Spleen (tissue), 11 donors: ENCODE results near the gene CAPRIN2. TPM values are rescaled to one million over a fixed set of nuclear protein-coding genes. Genes with fewer than 3 reads are reported as not detected.

Source experiments
- DNase-seq: peaks from one replicate; pipeline ENCODE4 v3.0.0-alpha.2; 2020
- H3K27ac ChIP-seq, 8 donors: fragments of 200-600 bp; sonication (generic) in 7 of 8; 1 replicate in 4 of 8; 2 replicates in 4 of 8; pipeline versions ENCODE4 v1.5.0 to v1.8.0; 2016 to 2021; ENCODE audit warnings: inconsistent platforms in 4 of 8, mild to moderate bottlenecking in 4 of 8, moderate library complexity in 1 of 8
- H3K27me3 ChIP-seq, 7 donors: fragments of 200-600 bp; sonication (generic) in 6 of 7; replicated peaks in 1 of 7; 1 replicate in 4 of 7; 2 replicates in 3 of 7; pipeline versions ENCODE4 v1.5.0 to v1.8.0; 2016 to 2021; ENCODE audit warnings: inconsistent platforms in 3 of 7, mild to moderate bottlenecking in 1 of 7
- H3K36me3 ChIP-seq, 6 donors: fragments of 200-600 bp; sonication (generic) in 5 of 6; 1 replicate in 4 of 6; 2 replicates in 2 of 6; pipeline versions ENCODE4 v1.5.0 to v1.8.0; 2016 to 2021; ENCODE audit warnings: inconsistent platforms in 2 of 6
- H3K4me1 ChIP-seq, 6 donors: fragments of 200-600 bp; sonication (generic) in 5 of 6; 1 replicate in 3 of 6; 2 replicates in 3 of 6; pipeline versions ENCODE4 v1.5.0 to v1.8.0; 2016 to 2021; ENCODE audit warnings: inconsistent platforms in 3 of 6
- H3K4me3 ChIP-seq, 8 donors: fragments of 200-600 bp; sonication (generic) in 7 of 8; 1 replicate in 4 of 8; 2 replicates in 4 of 8; pipeline versions ENCODE4 v1.5.0 to v1.8.0; 2016 to 2021; ENCODE audit warnings: inconsistent platforms in 4 of 8, mild to moderate bottlenecking in 4 of 8, moderate library complexity in 2 of 8
- H3K9me3 ChIP-seq, 8 donors: fragments of 200-600 bp; sonication (generic) in 7 of 8; 1 replicate in 4 of 8; 2 replicates in 4 of 8; pipeline versions ENCODE4 v1.5.0 to v1.8.0; 2016 to 2021; ENCODE audit warnings: inconsistent platforms in 4 of 8
- CTCF ChIP-seq, 11 experiments: fragments of 200-600 bp in 7 of 11; fragments of 450-650 bp in 4 of 11; sonication (generic) in 4 of 11; IDR thresholded peaks in 8 of 11; conservative IDR thresholded peaks in 3 of 11; 1 replicate in 7 of 11; 2 replicates in 4 of 11; pipeline versions ENCODE4 v1.4.0 to v1.8.0; 2016 to 2021; ENCODE audit warnings: antibody characterized with exemption in 11 of 11, inconsistent platforms in 4 of 11, mild to moderate bottlenecking in 1 of 11
- POLR2A ChIP-seq, 3 donors: fragments of 450-650 bp; IDR thresholded peaks; one replicate each; pipeline ENCODE4 v1.5.1; 2017; ENCODE audit warnings: antibody characterized with exemption in 3 of 3, mild to moderate bottlenecking in 1 of 3
- POLR2AphosphoS5 ChIP-seq, 3 donors: sonication (generic); formaldehyde crosslinking; IDR thresholded peaks; one replicate each; pipeline ENCODE4 v1.5.1; 2017; ENCODE audit warnings: antibody characterized with exemption in 3 of 3
- WGBS, 5 donors: extraction: QIAGEN DNeasy Blood & Tissue Kit in 3 of 5; methylation state at CpG; one replicate each; pipeline versions ENCODE4 v1.1.5 to v1.1.7; 2013 to 2018; 5-methylcytosine and 5-hydroxymethylcytosine counted together
- intact Hi-C: fragments of 100-400 bp; cut with DNase I; formaldehyde crosslinking; loops from one replicate; pipeline ENCODE4 v1.15.0; 2023; ENCODE audit warnings: low total_unique reads
- polyA plus RNA-seq, 3 donors: library from polyadenylated mRNA; stranded (reverse); fragments of 200-250 nt; gene quantifications; one replicate each; pipeline ENCODE4 v1.2.1, GENCODE V29; 2013
- total RNA-seq, 7 donors: library from RNA; depleted of rRNA in 3 of 7; stranded (reverse); fragments of >200 nt in 3 of 7; fragmentation: NEBNext Ultra II Directional in 4 of 7; extraction: Animal tissue kit (Norgen Biotek cat#: 25700) in 4 of 7; gene quantifications; one replicate each; pipeline versions ENCODE4 v1.1.0 to v1.2.1, GENCODE V29; 2016 to 2021
- donor health status: healthy with polysubstance abuse.
- donor health status: DM: no; HTN: no; CAD: no; lungs with moderate emphysema.
- donor health status: DM: no; HTN: no; CAD: no.
- donor health status: Bipolar disorder and iron deficiency.
- donor health status: healthy.
- donor health status: DM: no; HTN: no; CAD: no.
- donor health status: DM: yes; HTN: yes; CAD: no.

Gene CAPRIN2
- total and polyA plus RNA-seq, 10 donors: 11.4 to 54.5 (median 25.5) TPM

GRCh38 chr12:30763053-30763452, 8.3 kb upstream of the CAPRIN2 start:
- DNase-seq: no peak
- H3K9me3 ChIP-seq: peaks cover 0 to 8% (median 0%) of the 10 kb centered on the region in 8 donors

DNA sequence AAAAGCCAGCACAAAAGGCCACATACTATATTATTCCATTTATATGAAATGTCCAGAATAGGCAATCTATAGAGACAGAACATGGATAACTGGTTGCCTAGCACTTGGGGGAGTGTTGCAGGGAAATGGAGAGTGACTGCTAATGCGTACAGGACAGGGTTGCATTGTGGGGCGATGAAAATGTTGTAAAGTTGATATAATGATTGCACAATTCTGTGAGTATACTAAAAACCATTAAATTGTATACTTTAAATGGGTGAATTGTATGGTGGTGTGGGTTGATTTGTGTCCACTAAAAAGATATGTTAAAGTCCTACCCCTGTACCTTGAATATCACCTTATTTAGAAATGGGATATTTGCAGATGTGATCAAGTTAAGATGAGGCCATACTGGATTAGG, 7.0 kb upstream of the CAPRIN2 start:
- intact Hi-C loops: no loop called here
- H3K4me1 ChIP-seq: no peaks in the 10 kb centered on the region
- whole genome bisulfite sequencing, 5 donors: 93 to 98% (median 96%) methylated on average over 2 of the region's 2 CpGs
- no peak for TF ChIP-seq POLR2A (IDR thresholded peaks at IDR 0.05)
- no peak for TF ChIP-seq POLR2AphosphoS5 (IDR thresholded peaks at IDR 0.05)
- TF ChIP-seq CTCF (IDR thresholded peaks at IDR 0.05 in 8 of 11, conservative IDR thresholded peaks at IDR 0.05 in 3 of 11): no peak
- no peak overlapping the region for H3K4me3 ChIP-seq
- H3K27me3 ChIP-seq: no peaks in the 10 kb centered on the region
- peaks cover 0 to 8% (median 0%) of the 10 kb centered on the region in 8 donors for H3K9me3 ChIP-seq
- no peak for DNase-seq
- no peak overlapping the region for H3K27ac ChIP-seq
- H3K36me3 ChIP-seq: no peaks in the 10 kb centered on the region

More at GRCh38 chr12:30763053-30763452, 8.3 kb upstream of the CAPRIN2 start:
- no peak overlapping the region for H3K4me3 ChIP-seq
- TF ChIP-seq CTCF (IDR thresholded peaks at IDR 0.05 in 8 of 11, conservative IDR thresholded peaks at IDR 0.05 in 3 of 11) (no peak), POLR2AphosphoS5 (IDR thresholded peaks at IDR 0.05) (no peak), POLR2A (IDR thresholded peaks at IDR 0.05) (no peak)
- 94 to 97% (median 95%) methylated on average over 3 of the region's 3 CpGs for whole genome bisulfite sequencing, 5 donors
- H3K4me1 ChIP-seq: no peaks in the 10 kb centered on the region
- no peak overlapping the region for H3K27ac ChIP-seq
- no peaks in the 10 kb centered on the region for H3K36me3 ChIP-seq
- H3K27me3 ChIP-seq: no peaks in the 10 kb centered on the region
- intact Hi-C loops: no loop called here

- 65 to 87% (median 70%) methylated on average over 4 of the region's 4 CpGs for WGBS, 5 donors
- H3K4me1 ChIP-seq: peaks cover 9 to 24% (median 20%) of the 10 kb centered on the region in 6 donors
- TF ChIP-seq CTCF (IDR thresholded peaks at IDR 0.05 in 8 of 11, conservative IDR thresholded peaks at IDR 0.05 in 3 of 11) (no peak), POLR2AphosphoS5 (IDR thresholded peaks at IDR 0.05) (no peak), POLR2A (IDR thresholded peaks at IDR 0.05) (no peak)
- no peaks in the 10 kb centered on the region for H3K36me3 ChIP-seq
- H3K27me3 ChIP-seq: no peaks in the 10 kb centered on the region
- peaks cover 0 to 8% (median 0%) of the 10 kb centered on the region in 8 donors for H3K9me3 ChIP-seq
- no peak overlapping the region for H3K27ac ChIP-seq
- no peak overlapping the region for H3K4me3 ChIP-seq
- intact Hi-C loops: no loop called here
- DNase-seq: no peak
Observed at GRCh38 chr12:30757316-30757715, 2.6 kb upstream of the CAPRIN2 start.

- 92 to 99% (median 94%) methylated on average over 10 of the region's 10 CpGs for WGBS, 5 donors
- H3K27me3 ChIP-seq: no peaks in the 10 kb centered on the region
- intact Hi-C loops: no loop called here
- DNase-seq: no peak
- peak overlapping the region in 1 of 8 donors; percentile 89 for H3K27ac ChIP-seq
- H3K9me3 ChIP-seq: peaks cover 0 to 6% (median 0%) of the 10 kb centered on the region in 8 donors
- no peaks in the 10 kb centered on the region for H3K36me3 ChIP-seq
- no peak overlapping the region for H3K4me3 ChIP-seq
- H3K4me1 ChIP-seq: peaks cover 9 to 29% (median 20%) of the 10 kb centered on the region in 6 donors
- TF ChIP-seq POLR2AphosphoS5 (IDR thresholded peaks at IDR 0.05): no peak
- no peak for TF ChIP-seq POLR2A (IDR thresholded peaks at IDR 0.05)
- no peak for TF ChIP-seq CTCF (IDR thresholded peaks at IDR 0.05 in 8 of 11, conservative IDR thresholded peaks at IDR 0.05 in 3 of 11)
Observed at GRCh38 chr12:30756074-30756473, 1.3 kb upstream of the CAPRIN2 start.
